A673 (cell line): Measurements from ENCODE around the gene ASB10. TPM values are rescaled to one million over a fixed set of nuclear protein-coding genes. Genes with fewer than 3 reads are reported as not detected.

ENCODE experiments used
- BruUV-seq: library from RNA; stranded (reverse); fragments of 400-500 nt; replicated peaks from 2 replicates; lab custom pipeline; 2021; lab: Mats Ljungman, UMichigan
- CTCF ChIA-PET: fragments of 300-600 bp; sonication (Branson Sonifier 250); formaldehyde crosslinking; loops from one replicate; lab custom pipeline; 2022; ENCODE audit warnings: antibody characterized with exemption; lab: Charles Lee
- POLR2A ChIA-PET: fragments of 300-600 bp; sonication (Branson Sonifier 250); formaldehyde crosslinking; loops from one replicate; lab custom pipeline; 2022; ENCODE audit warnings: antibody characterized with exemption; ENCODE audit not compliant: low non-redundant PET; lab: Charles Lee
- DNase-seq: peaks from one replicate; pipeline ENCODE4 v3.0.0-alpha.2; 2015; ENCODE audit warnings: low spot score
- H3K27ac ChIP-seq: fragments of 200-600 bp; sonication (generic); 2 replicates; pipeline ENCODE4 v1.5.1; 2016; ENCODE audit warnings: mixed run types, low read depth, mild to moderate bottlenecking, mixed read lengths, antibody characterized with exemption, low read length; ENCODE audit not compliant: poor library complexity, severe bottlenecking
- H3K27me3 ChIP-seq: fragments of 200-600 bp; sonication (generic); replicated peaks from 2 replicates; pipeline ENCODE4 v1.6.1; 2017; ENCODE audit warnings: mixed run types, low read depth, mild to moderate bottlenecking, mixed read lengths, antibody characterized with exemption, low read length; ENCODE audit not compliant: insufficient read depth, poor library complexity
- H3K36me3 ChIP-seq: fragments of 200-600 bp; sonication (generic); 2 replicates; pipeline ENCODE4 v1.6.1; 2016; ENCODE audit warnings: mixed run types, mild to moderate bottlenecking, mixed read lengths, antibody characterized with exemption, low read length; ENCODE audit not compliant: insufficient read depth, poor library complexity, severe bottlenecking
- H3K4me1 ChIP-seq: fragments of 200-600 bp; sonication (generic); 2 replicates; pipeline ENCODE4 v1.6.1; 2017; ENCODE audit warnings: mixed run types, mild to moderate bottlenecking, mixed read lengths, antibody characterized with exemption, low read length; ENCODE audit not compliant: insufficient read depth, poor library complexity, severe bottlenecking
- H3K4me3 ChIP-seq: fragments of 200-600 bp; sonication (generic); 2 replicates; pipeline ENCODE4 v1.5.1; 2016; ENCODE audit warnings: low read depth, mixed run types, mild to moderate bottlenecking, mixed read lengths, low read length; ENCODE audit not compliant: poor library complexity, severe bottlenecking
- H3K9me3 ChIP-seq: fragments of 200-600 bp; sonication (generic); 2 replicates; pipeline ENCODE4 v1.6.1; 2016; ENCODE audit warnings: mixed run types, low read depth, mild to moderate bottlenecking, mixed read lengths, antibody characterized with exemption, low read length; ENCODE audit not compliant: poor library complexity, severe bottlenecking
- CTCF ChIP-seq: fragments of 300-800, 200-600 bp; sonication (generic); conservative IDR thresholded peaks from 2 replicates; pipeline ENCODE4 v1.5.1; 2017; ENCODE audit warnings: low read depth, mild to moderate bottlenecking, antibody characterized with exemption, low read length, moderate library complexity, mixed read lengths
- EZH2 ChIP-seq: fragments of 200-600 bp; sonication (generic); IDR thresholded peaks from 2 replicates; pipeline ENCODE4 v1.6.1; 2017; ENCODE audit warnings: borderline replicate concordance, low read depth, mild to moderate bottlenecking, mixed read lengths, antibody characterized with exemption, low read length; ENCODE audit not compliant: poor library complexity, severe bottlenecking
- intact Hi-C: fragments of 100-400 bp; cut with micrococcal nuclease; formaldehyde crosslinking; loops from one replicate; pipeline ENCODE4 v1.10.0; 2022; ENCODE audit not compliant: unreplicated experiment
- total RNA-seq: library from RNA; stranded (reverse); gene quantifications from 2 replicates; pipeline ENCODE4 v1.2.3, GENCODE V29; 2021

ASB10 gene
- total RNA-seq, 1 experiment from 2014 or later: not detected

- intact Hi-C loops: no loop called here
- Histone ChIP-seq H3K4me3 (no peak overlapping the region), H3K9me3 (no peaks in the 10 kb centered on the region), H3K36me3 (peaks cover 24% of the 10 kb centered on the region), H3K4me1 (no peaks in the 10 kb centered on the region), H3K27ac (no peak overlapping the region), H3K27me3 (no peaks in the 10 kb centered on the region)
- no TSS peak for BruUV-seq
- no peak for DNase-seq
- no peak for TF ChIP-seq CTCF
- TF ChIP-seq EZH2: no peak
- ChIA-PET CTCF (no interaction called here), POLR2A (no interaction called here)
Observed at GRCh38 chr7:151143261-151144015, 43.6 kb downstream of the ASB10 start.

- no peak for DNase-seq
- H3K27me3 ChIP-seq: no peaks in the 10 kb centered on the region
- no TSS peak for BruUV-seq
- no peak overlapping the region for H3K27ac ChIP-seq
- peaks cover 24% of the 10 kb centered on the region for H3K36me3 ChIP-seq
- CTCF ChIA-PET: no interaction called here
- intact Hi-C loops: no loop called here
- H3K9me3 ChIP-seq: no peaks in the 10 kb centered on the region
- TF ChIP-seq EZH2: no peak
- no peak for TF ChIP-seq CTCF
- H3K4me1 ChIP-seq: no peaks in the 10 kb centered on the region
- H3K4me3 ChIP-seq: no peak overlapping the region
- POLR2A ChIA-PET: no interaction called here
Observed at GRCh38 chr7:151142686-151143040, 44.4 kb downstream of the ASB10 start.

GRCh38 chr7:151141855-151142685 is 45.0 kb downstream of the ASB10 start:
- intact Hi-C loops: no loop called here
- BruUV-seq: no TSS peak
- CTCF ChIA-PET: interaction anchor here (0.6 to 1.3 kb wide), 2 partner anchors 18 to 157 kb away, joined by 3 read pairs; no protein-coding TSS in a partner anchor

More at GRCh38 chr7:151141855-151142685, 45.0 kb downstream of the ASB10 start:
- TF ChIP-seq CTCF: no peak
- TF ChIP-seq EZH2: no peak
- Histone ChIP-seq H3K4me3 (no peak overlapping the region), H3K27ac (no peak overlapping the region), H3K27me3 (no peaks in the 10 kb centered on the region), H3K9me3 (no peaks in the 10 kb centered on the region), H3K4me1 (no peaks in the 10 kb centered on the region), H3K36me3 (peaks cover 24% of the 10 kb centered on the region)
- POLR2A ChIA-PET: no interaction called here
- no peak for DNase-seq
